GM19438 (cell line): ENCODE data around the gene PARN.
"Not testable (repeated sequence)": the region's sequence is repeated elsewhere in the genome, so short reads cannot be mapped to it uniquely, and the experiment has no call there.

Experiments used
- ATAC-seq: cut with Tn5 transposase; IDR thresholded peaks from one replicate; pipeline ENCODE4 v1.9.1; 2021; ENCODE audit warnings: low read depth; ENCODE audit not compliant: unreplicated experiment

Gene PARN

GRCh38 chr16:14407786-14408399 is 222.2 kb downstream of the PARN start:
- no peak for ATAC-seq

- peak; percentile 91 for ATAC-seq
Measured at GRCh38 chr16:14405611-14406537, 224.2 kb downstream of the PARN start.

- not testable (repeated sequence) for ATAC-seq
Measured at GRCh38 chr16:14403001-14403389, 227.1 kb downstream of the PARN start.

GRCh38 chr16:14402114-14403000 is 227.7 kb downstream of the PARN start:
- ATAC-seq: not testable (repeated sequence)

GRCh38 chr16:14401711-14402061 is 228.4 kb downstream of the PARN start:
- not testable (repeated sequence) for ATAC-seq

- not testable (repeated sequence) for ATAC-seq
Measured at GRCh38 chr16:14400978-14401710, 228.9 kb downstream of the PARN start.

GRCh38 chr16:14400285-14400977 is 229.6 kb downstream of the PARN start:
- ATAC-seq: no peak

- no peak for ATAC-seq
Measured at GRCh38 chr16:14399378-14400284, 230.4 kb downstream of the PARN start.

GRCh38 chr16:14398014-14398717 is 231.9 kb downstream of the PARN start:
- no peak for ATAC-seq

GRCh38 chr16:14395710-14396304 is 234.3 kb downstream of the PARN start:
- not testable (repeated sequence) for ATAC-seq

GRCh38 chr16:14394834-14395233 is 235.2 kb downstream of the PARN start:
- ATAC-seq: no peak

- ATAC-seq: no peak
Measured at GRCh38 chr16:14392960-14393359, 237.1 kb downstream of the PARN start.

GRCh38 chr16:14389359-14389758 is 240.7 kb downstream of the PARN start:
- ATAC-seq: no peak

GRCh38 chr16:14388243-14388642 is 241.8 kb downstream of the PARN start:
- no peak for ATAC-seq

GRCh38 chr16:14386115-14386514 is 243.9 kb downstream of the PARN start:
- no peak for ATAC-seq
